PC-9 (cell line): ENCODE results near the gene FUT7.

ENCODE experiments used
- EZH2 ChIP-seq: fragments of 200-600 bp; sonication (generic); IDR thresholded peaks from 2 replicates; pipeline ENCODE4 v1.8.0; 2017; ENCODE audit warnings: antibody characterized with exemption, low read depth
- TF ChIP-seq, protein P1 (sequence below): fragments of 200-600 bp; sonication (generic); conservative IDR thresholded peaks from 2 replicates; pipeline ENCODE4 v1.6.1; 2017; ENCODE audit warnings: mixed run types, antibody characterized with exemption, mild to moderate bottlenecking, moderate library complexity

DNA sequence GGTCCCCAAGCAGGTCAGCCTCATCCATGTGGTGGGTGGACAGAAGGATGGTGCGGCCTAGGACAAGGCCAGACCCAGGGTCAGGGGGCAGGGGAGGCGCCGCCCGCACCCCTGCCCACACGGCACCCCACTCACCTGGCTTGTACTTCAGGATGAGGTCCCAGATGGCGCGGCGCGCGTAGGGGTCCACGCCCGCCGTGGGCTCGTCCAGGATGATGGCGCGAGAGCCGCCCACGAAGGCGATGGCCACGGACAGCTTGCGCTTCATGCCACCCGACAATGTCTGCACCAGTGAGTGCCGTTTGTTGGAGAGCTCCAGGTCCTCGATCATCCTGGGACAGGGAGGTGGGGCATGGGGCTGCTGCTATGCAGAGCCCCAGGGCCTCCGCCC, 16.4 kb downstream of the FUT7 start:
- TF ChIP-seq, protein P1, sequence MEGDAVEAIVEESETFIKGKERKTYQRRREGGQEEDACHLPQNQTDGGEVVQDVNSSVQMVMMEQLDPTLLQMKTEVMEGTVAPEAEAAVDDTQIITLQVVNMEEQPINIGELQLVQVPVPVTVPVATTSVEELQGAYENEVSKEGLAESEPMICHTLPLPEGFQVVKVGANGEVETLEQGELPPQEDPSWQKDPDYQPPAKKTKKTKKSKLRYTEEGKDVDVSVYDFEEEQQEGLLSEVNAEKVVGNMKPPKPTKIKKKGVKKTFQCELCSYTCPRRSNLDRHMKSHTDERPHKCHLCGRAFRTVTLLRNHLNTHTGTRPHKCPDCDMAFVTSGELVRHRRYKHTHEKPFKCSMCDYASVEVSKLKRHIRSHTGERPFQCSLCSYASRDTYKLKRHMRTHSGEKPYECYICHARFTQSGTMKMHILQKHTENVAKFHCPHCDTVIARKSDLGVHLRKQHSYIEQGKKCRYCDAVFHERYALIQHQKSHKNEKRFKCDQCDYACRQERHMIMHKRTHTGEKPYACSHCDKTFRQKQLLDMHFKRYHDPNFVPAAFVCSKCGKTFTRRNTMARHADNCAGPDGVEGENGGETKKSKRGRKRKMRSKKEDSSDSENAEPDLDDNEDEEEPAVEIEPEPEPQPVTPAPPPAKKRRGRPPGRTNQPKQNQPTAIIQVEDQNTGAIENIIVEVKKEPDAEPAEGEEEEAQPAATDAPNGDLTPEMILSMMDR = no peak
- no peak for TF ChIP-seq EZH2
